ENCODE results near the gene SSBP1.

DNA sequence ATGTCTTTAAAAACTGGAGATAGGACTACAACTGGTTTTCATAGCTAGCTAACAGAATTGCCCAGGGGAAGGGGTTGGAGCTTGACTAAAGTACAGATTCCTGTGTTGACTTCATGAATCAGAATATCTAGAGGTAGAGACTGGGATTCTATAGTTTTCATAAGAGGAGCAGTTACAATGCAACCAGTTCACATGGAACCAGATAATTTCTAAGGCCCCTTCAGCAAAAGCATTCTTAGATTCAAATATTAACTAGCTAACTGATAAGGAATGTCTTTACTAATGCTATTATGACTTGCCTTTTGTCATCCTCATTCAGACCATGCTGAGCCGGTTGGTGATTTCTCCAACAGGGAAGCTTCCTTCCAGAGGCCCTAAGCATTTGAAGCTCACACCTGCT lies 24.3 kb upstream of the SSBP1 start:
- TF ChIP-seq, protein P1, sequence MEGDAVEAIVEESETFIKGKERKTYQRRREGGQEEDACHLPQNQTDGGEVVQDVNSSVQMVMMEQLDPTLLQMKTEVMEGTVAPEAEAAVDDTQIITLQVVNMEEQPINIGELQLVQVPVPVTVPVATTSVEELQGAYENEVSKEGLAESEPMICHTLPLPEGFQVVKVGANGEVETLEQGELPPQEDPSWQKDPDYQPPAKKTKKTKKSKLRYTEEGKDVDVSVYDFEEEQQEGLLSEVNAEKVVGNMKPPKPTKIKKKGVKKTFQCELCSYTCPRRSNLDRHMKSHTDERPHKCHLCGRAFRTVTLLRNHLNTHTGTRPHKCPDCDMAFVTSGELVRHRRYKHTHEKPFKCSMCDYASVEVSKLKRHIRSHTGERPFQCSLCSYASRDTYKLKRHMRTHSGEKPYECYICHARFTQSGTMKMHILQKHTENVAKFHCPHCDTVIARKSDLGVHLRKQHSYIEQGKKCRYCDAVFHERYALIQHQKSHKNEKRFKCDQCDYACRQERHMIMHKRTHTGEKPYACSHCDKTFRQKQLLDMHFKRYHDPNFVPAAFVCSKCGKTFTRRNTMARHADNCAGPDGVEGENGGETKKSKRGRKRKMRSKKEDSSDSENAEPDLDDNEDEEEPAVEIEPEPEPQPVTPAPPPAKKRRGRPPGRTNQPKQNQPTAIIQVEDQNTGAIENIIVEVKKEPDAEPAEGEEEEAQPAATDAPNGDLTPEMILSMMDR (IDR thresholded peaks at IDR 0.05; ENCODE audit: low read length), result no peak
- TF ChIP-seq EZH2 (IDR thresholded peaks at IDR 0.05; ENCODE audit: borderline replicate concordance, low read length), result no peak

Data from OCI-LY1 (cell line).